ENCODE data around the gene WAS.
"Not testable (repeated sequence)": the region's sequence is repeated elsewhere in the genome, so short reads cannot be mapped to it uniquely, and the experiment has no call there.

WAS gene

GRCh38 chrX:48681539-48682183 is 1.9 kb upstream of the WAS start:
- no peaks in the 10 kb centered on the region for H3K27me3 ChIP-seq (ENCODE audit: insufficient read depth, low read length, poor library complexity, severe bottlenecking)
- TF ChIP-seq CTCF (conservative IDR thresholded peaks at IDR 0.05; ENCODE audit: low read length), result no peak
- no peak for TF ChIP-seq EZH2phosphoT487 (IDR thresholded peaks at IDR 0.05; ENCODE audit: borderline replicate concordance)
- no peaks in the 10 kb centered on the region for H4K20me1 ChIP-seq (ENCODE audit: insufficient read depth, low read length, poor library complexity, severe bottlenecking)
- no peaks in the 10 kb centered on the region for H3K36me3 ChIP-seq (ENCODE audit: insufficient read depth, low read length)
- H3K4me1 ChIP-seq (ENCODE audit: insufficient read depth, low read length, poor library complexity, severe bottlenecking), result peaks cover 15% of the 10 kb centered on the region
- H3K9me3 ChIP-seq (ENCODE audit: insufficient read depth, low read depth, low read length), result no peaks in the 10 kb centered on the region
- no peak overlapping the region for H3K9ac ChIP-seq (ENCODE audit: low read depth, low read length, poor library complexity, severe bottlenecking)
- H3F3A ChIP-seq (ENCODE audit: low read depth), result no peaks in the 10 kb centered on the region
- H2AFZ ChIP-seq (ENCODE audit: low read length), result no peak overlapping the region
- H3K9me2 ChIP-seq (replicated peaks; ENCODE audit: low read depth, low read length), result no peaks in the 10 kb centered on the region
- H3K79me2 ChIP-seq (ENCODE audit: insufficient read depth, low read length), result peaks cover 43% of the 10 kb centered on the region
- no peak overlapping the region for H3K4me3 ChIP-seq (ENCODE audit: low read length, poor library complexity, severe bottlenecking)
- H3K4me2 ChIP-seq (ENCODE audit: low read depth, low read length, poor library complexity, severe bottlenecking), result no peak overlapping the region

- Histone ChIP-seq H3K9ac (ENCODE audit: low read depth, low read length, poor library complexity, severe bottlenecking) (peak overlapping the region; percentile 93), H3K4me1 (ENCODE audit: insufficient read depth, low read length, poor library complexity, severe bottlenecking) (peaks cover 15% of the 10 kb centered on the region), H3K4me2 (ENCODE audit: low read depth, low read length, poor library complexity, severe bottlenecking) (peak overlapping the region; percentile 83), H3K79me2 (ENCODE audit: insufficient read depth, low read length) (peaks cover 32% of the 10 kb centered on the region)
- H3K9me2 ChIP-seq (replicated peaks; ENCODE audit: low read depth, low read length); H3K9me3 ChIP-seq (ENCODE audit: insufficient read depth, low read depth, low read length); H3K4me3 ChIP-seq (ENCODE audit: low read length, poor library complexity, severe bottlenecking); H3K27me3 ChIP-seq (ENCODE audit: insufficient read depth, low read length, poor library complexity, severe bottlenecking); H3F3A ChIP-seq (ENCODE audit: low read depth); H2AFZ ChIP-seq (ENCODE audit: low read length); H4K20me1 ChIP-seq (ENCODE audit: insufficient read depth, low read length, poor library complexity, severe bottlenecking); H3K36me3 ChIP-seq (ENCODE audit: insufficient read depth, low read length): not testable (repeated sequence)
Observed at GRCh38 chrX:48682795-48683194, 804 bp upstream of the WAS start.

GRCh38 chrX:48684134-48684533 is 535 bp downstream of the WAS start:
- Histone ChIP-seq H2AFZ (ENCODE audit: low read length) (no peak overlapping the region), H3K4me2 (ENCODE audit: low read depth, low read length, poor library complexity, severe bottlenecking) (peak overlapping the region; percentile 83)

More at GRCh38 chrX:48684134-48684533, 535 bp downstream of the WAS start:
- Histone ChIP-seq H3F3A (ENCODE audit: low read depth) (no peaks in the 10 kb centered on the region), H3K36me3 (ENCODE audit: insufficient read depth, low read length) (no peaks in the 10 kb centered on the region), H3K79me2 (ENCODE audit: insufficient read depth, low read length) (peaks cover 31% of the 10 kb centered on the region), H3K4me1 (ENCODE audit: insufficient read depth, low read length, poor library complexity, severe bottlenecking) (peaks cover 15% of the 10 kb centered on the region), H3K27me3 (ENCODE audit: insufficient read depth, low read length, poor library complexity, severe bottlenecking) (no peaks in the 10 kb centered on the region), H4K20me1 (ENCODE audit: insufficient read depth, low read length, poor library complexity, severe bottlenecking) (no peaks in the 10 kb centered on the region), H3K9ac (ENCODE audit: low read depth, low read length, poor library complexity, severe bottlenecking) (peak overlapping the region; percentile 93), H3K4me3 (ENCODE audit: low read length, poor library complexity, severe bottlenecking) (peak overlapping the region; percentile 98), H3K9me3 (ENCODE audit: insufficient read depth, low read depth, low read length) (no peaks in the 10 kb centered on the region), H3K9me2 (replicated peaks; ENCODE audit: low read depth, low read length) (no peaks in the 10 kb centered on the region)
- TF ChIP-seq EZH2phosphoT487 (IDR thresholded peaks at IDR 0.05; ENCODE audit: borderline replicate concordance), result no peak
- TF ChIP-seq CTCF (conservative IDR thresholded peaks at IDR 0.05; ENCODE audit: low read length), result no peak
